Fibroblast of skin of back (primary cell): ENCODE measurements around the gene FBH1.
"Not testable (repeated sequence)": the region's sequence is repeated elsewhere in the genome, so short reads cannot be mapped to it uniquely, and the experiment has no call there.

ENCODE experiments used
- DNase-seq: peaks from one replicate; pipeline ENCODE4 v3.0.0-alpha.2; 2013

Gene FBH1

DNA sequence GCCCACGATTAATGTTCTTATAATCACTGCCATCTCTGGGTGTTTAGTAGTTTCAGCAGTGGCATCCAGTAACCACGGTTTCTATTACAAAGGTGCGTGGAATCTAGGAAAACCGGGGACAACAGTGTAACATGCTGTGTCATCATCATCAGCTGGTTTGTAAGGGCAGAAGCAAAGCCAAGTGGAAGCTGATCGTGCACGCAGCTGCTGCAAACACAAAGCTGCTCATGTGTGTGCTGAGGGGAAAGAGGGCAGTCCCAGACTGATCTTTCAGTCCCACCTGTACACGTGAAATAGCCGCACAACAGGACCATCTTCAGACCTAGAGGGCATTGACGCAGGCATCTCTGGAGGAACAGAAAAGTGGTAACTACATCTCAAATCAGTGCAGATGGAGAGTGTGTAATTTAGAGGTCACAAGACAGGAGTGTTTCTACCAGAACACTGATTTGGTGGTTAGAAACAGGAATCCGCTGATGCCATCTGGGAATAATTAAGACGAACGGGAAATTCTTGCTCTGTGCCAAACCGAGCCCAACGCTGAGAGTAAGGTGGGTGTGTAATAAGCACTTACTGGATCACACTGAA is 13.8 kb upstream of the FBH1 start:
- peak; percentile 86 for DNase-seq

GRCh38 chr10:5877041-5877440 is 13.0 kb upstream of the FBH1 start:
- DNase-seq: not testable (repeated sequence)

DNA sequence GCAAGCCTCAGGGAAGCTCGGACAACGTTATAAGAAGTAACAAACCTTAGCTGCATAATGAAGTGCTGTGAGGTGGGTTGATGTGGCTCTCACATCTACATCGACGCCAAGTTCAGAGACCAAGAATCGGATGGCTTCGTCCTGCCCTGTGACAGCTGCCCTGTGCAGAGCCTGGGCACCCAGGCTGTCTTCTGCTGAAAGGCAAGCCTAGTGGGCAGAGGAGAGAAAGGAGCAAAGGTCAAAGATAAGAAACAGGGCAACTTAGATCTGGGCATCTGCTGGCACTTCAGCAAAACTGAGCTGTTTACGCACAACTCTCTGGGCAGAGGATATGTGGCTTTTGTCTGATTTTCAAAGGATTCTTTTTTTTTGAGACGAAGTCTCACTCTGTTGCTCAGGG is 7.1 kb upstream of the FBH1 start:
- no peak for DNase-seq

DNA sequence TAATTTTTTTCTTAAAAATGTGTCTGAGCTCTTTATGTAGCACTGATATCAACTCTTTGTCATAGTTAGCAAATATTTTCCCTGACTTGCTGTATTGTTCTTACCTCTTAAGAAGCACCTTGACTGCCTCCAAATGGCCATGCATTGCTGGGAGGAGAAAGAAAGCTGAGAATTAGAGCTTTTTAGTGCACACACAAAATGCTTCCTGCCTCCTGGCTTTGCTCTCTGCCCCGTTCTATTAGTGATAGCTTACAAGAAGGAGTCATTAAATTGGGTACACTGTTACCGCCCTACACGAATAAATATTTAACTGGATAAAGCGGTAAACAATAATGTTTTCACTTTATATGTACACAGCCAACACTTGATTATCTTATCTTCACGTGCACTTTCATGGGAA is 4.4 kb upstream of the FBH1 start:
- no peak for DNase-seq

- DNase-seq: no peak
Observed at GRCh38 chr10:5887029-5887428, 3.0 kb upstream of the FBH1 start.

GRCh38 chr10:5887641-5888040 is 2.4 kb upstream of the FBH1 start:
- DNase-seq: no peak

GRCh38 chr10:5888351-5888750 is 1.7 kb upstream of the FBH1 start:
- DNase-seq: peak; percentile 44

DNA sequence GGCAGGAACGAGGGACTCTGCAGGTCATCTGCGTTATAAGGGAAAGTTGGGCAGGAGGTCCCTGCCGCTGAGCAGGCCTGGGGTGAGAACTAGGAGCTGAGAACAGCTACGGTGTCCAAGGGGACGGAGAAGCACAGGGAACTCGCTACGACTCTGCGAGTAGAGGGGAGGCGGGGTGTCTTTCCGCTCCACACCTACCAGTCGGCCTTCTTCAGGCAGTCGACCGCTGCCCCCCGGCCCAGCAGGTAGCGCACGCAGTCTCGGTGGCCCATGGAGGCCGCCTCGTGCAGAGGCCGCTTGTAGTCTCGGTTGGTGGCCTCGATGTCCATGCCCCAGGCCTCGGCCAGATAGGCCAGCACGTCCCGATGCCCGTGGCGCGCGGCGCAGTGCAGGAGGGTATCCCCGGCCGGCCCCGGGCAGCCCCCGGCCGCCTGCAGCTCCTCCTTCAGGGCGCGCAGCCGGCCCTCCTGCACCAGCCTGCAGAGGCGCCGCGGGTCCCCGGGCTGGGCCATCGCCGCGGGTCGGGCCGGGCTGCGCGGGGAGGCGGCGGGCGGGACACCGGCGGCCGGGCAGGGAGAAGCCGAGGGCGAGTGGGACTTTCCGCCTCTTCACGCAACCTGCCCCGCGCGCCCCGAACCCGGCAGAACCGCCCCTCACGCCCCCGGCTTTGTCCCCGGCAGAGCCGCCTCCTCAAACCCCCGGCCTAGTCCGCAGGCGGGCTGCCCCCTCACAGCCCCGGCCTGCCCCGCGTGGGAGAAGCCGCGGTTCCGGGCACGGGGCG is 1.0 kb upstream of the FBH1 start:
- DNase-seq: peak; percentile 25

DNA sequence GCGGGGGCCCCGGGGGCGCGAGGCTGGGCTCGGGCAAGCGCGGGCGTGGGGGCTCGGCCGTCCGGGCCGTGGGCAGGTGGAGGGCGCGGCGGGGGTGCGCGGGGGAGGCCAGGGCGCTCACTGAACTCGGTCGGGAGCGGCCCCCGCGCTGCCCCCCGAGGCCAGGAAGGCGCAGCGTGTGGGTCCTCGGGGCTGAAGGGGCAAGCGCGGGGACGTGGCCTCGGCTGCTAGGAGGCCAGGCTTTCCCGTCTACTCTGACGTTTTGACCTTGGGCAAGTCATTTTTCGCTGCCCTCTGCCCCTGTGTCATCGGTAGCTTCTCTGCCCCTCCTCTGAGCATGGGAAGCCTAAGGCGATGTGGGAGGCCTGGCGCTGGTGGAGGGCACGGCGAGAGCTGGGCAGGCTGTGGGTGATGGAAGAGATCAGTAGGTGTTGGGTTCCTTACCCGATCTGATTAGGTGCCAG is 441 bp downstream of the FBH1 start:
- DNase-seq: peak; percentile 19

DNA sequence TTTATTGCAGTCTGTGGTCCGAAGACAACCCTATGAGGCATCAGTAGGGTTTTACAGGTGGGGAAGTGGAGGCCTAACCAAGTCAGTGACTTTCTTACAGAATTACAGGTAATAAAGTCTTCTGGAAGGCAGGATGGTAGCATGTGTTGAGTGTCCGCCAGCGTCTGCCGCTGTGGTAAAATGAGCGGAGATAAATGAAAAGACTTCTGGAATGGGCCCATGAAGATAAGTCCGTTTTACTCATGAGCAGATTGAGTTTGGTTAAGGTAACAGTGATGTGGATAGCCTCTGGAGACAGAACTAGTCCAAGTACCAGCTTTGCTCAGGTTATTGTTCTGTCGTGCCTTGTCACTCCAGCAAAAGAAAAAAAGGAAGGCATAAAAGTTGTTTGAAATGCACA is 966 bp downstream of the FBH1 start:
- DNase-seq: no peak

- no peak for DNase-seq
Observed at GRCh38 chr10:5892007-5892406, 2.0 kb downstream of the FBH1 start.

GRCh38 chr10:5893321-5893720 is 3.3 kb downstream of the FBH1 start:
- no peak for DNase-seq

GRCh38 chr10:5894403-5894802 is 4.4 kb downstream of the FBH1 start:
- no peak for DNase-seq

GRCh38 chr10:5894873-5895272 is 4.8 kb downstream of the FBH1 start:
- no peak for DNase-seq

- no peak for DNase-seq
Observed at GRCh38 chr10:5895365-5895764, 5.3 kb downstream of the FBH1 start.

DNA sequence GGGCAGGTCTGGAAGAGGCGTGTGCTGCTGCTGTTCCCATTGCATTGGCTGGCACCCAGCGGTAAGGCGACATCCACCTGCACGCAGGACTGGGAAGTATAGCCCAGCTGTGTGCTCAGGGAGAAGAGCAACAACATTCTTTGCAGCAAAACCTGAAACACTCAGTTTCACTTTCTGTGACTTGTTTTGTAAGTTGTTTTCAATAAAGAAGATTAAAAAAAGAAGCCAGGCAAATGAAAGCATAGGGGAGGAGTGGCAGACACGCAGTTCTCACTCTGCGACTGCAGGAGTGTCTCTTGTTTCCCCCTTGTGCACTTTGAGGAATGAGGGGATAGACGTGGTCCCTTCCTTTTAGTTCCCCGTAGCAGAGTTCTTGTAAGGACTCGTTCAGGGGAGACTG is 5.8 kb downstream of the FBH1 start:
- DNase-seq: no peak

GRCh38 chr10:5896208-5897052 is 6.4 kb downstream of the FBH1 start:
- DNase-seq: no peak

GRCh38 chr10:5897053-5897340 is 7.0 kb downstream of the FBH1 start:
- DNase-seq: no peak

- no peak for DNase-seq
Observed at GRCh38 chr10:5897504-5897903, 7.5 kb downstream of the FBH1 start.

DNA sequence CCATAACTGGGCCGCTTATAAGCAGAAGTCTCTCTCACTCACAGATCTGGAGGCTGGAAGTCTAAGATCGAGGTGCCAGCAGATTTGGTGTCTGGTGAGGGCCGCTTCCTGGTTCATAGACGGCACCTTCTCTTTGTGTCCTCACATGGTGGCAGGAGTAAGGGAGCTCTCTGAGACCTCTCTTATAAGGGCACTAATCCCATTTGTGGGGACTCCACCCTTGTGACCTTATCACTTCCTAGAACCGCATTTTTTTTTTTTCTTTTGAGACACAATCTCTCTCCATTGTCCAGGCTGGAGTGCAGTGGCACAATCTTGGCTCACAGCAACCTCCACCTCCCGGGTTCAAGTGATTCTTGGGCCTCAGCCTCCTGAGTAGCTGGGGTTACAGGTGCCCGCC is 8.1 kb downstream of the FBH1 start:
- DNase-seq: no peak

DNA sequence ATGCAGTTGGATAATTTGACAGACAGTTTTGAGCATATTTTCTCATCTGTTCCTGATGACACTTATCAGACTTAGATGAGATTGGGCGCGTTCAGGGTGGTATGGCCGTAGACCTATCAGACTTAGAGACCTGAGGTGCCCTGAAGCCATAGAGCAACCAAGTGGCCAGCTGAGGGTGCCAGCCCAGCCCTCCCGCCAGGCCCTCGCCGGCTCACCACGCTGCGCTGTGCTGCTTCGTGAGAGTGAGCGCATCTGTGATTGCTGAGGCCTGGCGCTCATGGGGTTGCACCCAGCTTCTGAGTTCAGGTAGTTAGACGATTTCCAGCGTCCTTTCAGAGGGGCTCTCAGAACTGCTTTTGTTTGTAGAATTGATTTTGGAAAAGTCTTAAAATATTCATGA is 10.2 kb downstream of the FBH1 start:
- no peak for DNase-seq

DNA sequence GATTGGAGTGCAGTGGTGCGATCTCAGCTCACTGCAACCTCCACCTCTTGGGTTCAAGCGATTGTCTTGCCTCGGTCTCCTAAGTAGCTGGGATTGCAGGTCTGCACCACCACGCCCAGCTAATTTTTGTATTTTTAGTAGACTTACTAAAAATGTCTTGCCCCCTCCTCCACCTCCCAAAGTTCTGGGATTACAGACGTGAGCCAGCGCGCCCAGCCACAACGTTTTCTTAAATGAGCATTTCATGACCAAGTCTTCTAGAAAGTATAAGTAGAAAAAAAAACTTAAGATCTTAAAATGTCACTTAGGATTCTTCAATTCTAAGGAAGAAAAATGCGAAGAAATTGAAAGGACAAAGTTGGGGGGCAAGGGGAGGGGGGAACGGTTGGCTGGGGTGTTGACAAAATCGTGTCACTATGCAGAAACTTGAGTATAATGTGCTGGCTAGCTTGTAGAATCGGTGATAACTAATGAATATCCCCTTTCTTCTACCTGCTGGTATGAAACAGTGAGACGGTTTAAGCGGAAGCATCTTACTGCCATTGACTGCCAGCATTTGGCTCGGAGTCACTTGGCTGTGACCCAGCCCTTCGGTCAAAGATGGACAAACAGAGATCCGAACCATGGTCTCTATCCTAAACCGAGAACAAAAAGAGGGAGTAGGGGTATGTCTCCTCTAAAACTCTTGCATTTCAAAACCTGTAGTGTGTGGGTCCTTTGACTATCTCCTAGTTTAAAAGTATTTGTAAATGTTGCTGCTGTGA is 12.7 kb downstream of the FBH1 start:
- no peak for DNase-seq

DNA sequence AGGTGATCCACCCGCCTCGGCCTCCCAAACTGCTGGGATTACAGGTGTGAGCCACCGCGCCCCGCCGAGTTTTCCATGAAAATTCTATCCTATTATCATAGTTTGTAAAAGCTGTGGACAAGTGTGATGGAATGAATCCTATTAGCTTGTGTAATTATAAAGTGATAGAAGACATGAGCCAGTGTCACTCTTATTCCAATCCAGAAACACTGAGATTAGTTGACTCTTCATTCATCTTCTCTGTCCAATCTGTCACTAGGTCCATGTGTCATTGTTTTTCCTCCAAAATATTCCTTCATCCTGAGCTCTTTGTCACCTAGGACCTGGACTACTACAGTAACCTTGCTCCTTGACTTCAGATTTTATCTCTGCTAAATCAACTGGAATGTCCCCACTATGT is 13.5 kb downstream of the FBH1 start:
- DNase-seq: no peak
